Keratinocyte (primary cell): Measurements from ENCODE around the gene LRIT2. TPM values are rescaled to one million over a fixed set of nuclear protein-coding genes. Genes with fewer than 3 reads are reported as not detected.

Experiments
- DNase-seq: peaks from one replicate; pipeline ENCODE4 v3.0.0-alpha.2; 2011; ENCODE audit warnings: low read depth, missing footprints, low spot score
- FAIRE-seq: peaks from 2 replicates; lab custom pipeline; 2011; peaks lifted over from hg19 to GRCh38; lab: Jason Lieb, UNC
- H2AFZ ChIP-seq: 2 replicates; pipeline ENCODE4 v1.6.0; 2012; ENCODE audit warnings: low read length, control low read depth, inconsistent platforms; ENCODE audit not compliant: control insufficient read depth
- H3K27ac ChIP-seq: 2 replicates; pipeline ENCODE4 v1.5.1; 2011; ENCODE audit warnings: low read length; ENCODE audit not compliant: control insufficient read depth, insufficient read depth
- H3K27me3 ChIP-seq: 3 replicates; pipeline ENCODE4 v1.6.0; 2011; ENCODE audit warnings: low read length; ENCODE audit not compliant: control insufficient read depth, insufficient read depth; ENCODE audit errors: extremely low read depth
- H3K36me3 ChIP-seq, 2 experiments: 2 replicates in 1 of 2; 3 replicates in 1 of 2; pipeline ENCODE4 v1.5.1; 2011; ENCODE audit warnings: low read length in 2 of 2, mild to moderate bottlenecking in 1 of 2; ENCODE audit not compliant: control insufficient read depth in 2 of 2, insufficient read depth in 2 of 2; ENCODE audit errors: extremely low read depth in 1 of 2
- H3K4me1 ChIP-seq: 3 replicates; pipeline ENCODE4 v1.5.1; 2011; ENCODE audit warnings: low read length; ENCODE audit not compliant: control insufficient read depth, insufficient read depth; ENCODE audit errors: extremely low read depth
- H3K4me2 ChIP-seq: 3 replicates; pipeline ENCODE4 v1.6.0; 2011; ENCODE audit warnings: low read depth, low read length; ENCODE audit not compliant: control insufficient read depth, insufficient read depth; ENCODE audit errors: extremely low read depth
- H3K4me3 ChIP-seq, 3 experiments: fragments of 200-600 bp in 1 of 3; sonication (generic) in 1 of 3; 2 replicates in 2 of 3; 3 replicates in 1 of 3; pipeline ENCODE4 v1.5.1; 2011 to 2016; ENCODE audit warnings: low read length in 3 of 3, mild to moderate bottlenecking in 3 of 3, control low read depth in 2 of 3, inconsistent platforms in 1 of 3, low read depth in 1 of 3, mixed read lengths in 1 of 3, mixed run types in 1 of 3, moderate library complexity in 1 of 3; ENCODE audit not compliant: control insufficient read depth in 2 of 3, insufficient read depth in 2 of 3; ENCODE audit errors: extremely low read depth in 1 of 3
- H3K79me2 ChIP-seq: 2 replicates; pipeline ENCODE4 v1.6.0; 2012; ENCODE audit warnings: low read length; ENCODE audit not compliant: control insufficient read depth, insufficient read depth
- H3K9ac ChIP-seq: 3 replicates; pipeline ENCODE4 v1.6.0; 2011; ENCODE audit warnings: low read length; ENCODE audit not compliant: control insufficient read depth, insufficient read depth; ENCODE audit errors: extremely low read depth
- H3K9me1 ChIP-seq: 3 replicates; pipeline ENCODE4 v1.6.0; 2011; ENCODE audit warnings: low read length; ENCODE audit not compliant: control insufficient read depth, insufficient read depth; ENCODE audit errors: extremely low read depth
- H3K9me3 ChIP-seq: 2 replicates; pipeline ENCODE4 v1.5.1; 2012; ENCODE audit warnings: low read depth, low read length; ENCODE audit not compliant: control insufficient read depth
- H4K20me1 ChIP-seq: 3 replicates; pipeline ENCODE4 v1.6.0; 2011; ENCODE audit warnings: low read length; ENCODE audit not compliant: control insufficient read depth, insufficient read depth; ENCODE audit errors: extremely low read depth
- CTCF ChIP-seq, 3 experiments: IDR thresholded peaks in 1 of 3; conservative IDR thresholded peaks in 1 of 3; optimal IDR thresholded peaks in 1 of 3; 2 replicates in 2 of 3; 3 replicates in 1 of 3; pipeline versions ENCODE3 to v1.5.1; 2011; ENCODE audit warnings: low read length in 3 of 3, mild to moderate bottlenecking in 3 of 3, moderate library complexity in 2 of 3, control low read depth in 1 of 3, inconsistent platforms in 1 of 3; ENCODE audit not compliant: insufficient read depth in 2 of 3; ENCODE audit errors: extremely low read depth in 1 of 3
- EZH2 ChIP-seq: IDR thresholded peaks from one replicate; pipeline ENCODE4 v1.6.1; 2012; ENCODE audit warnings: inconsistent platforms, mild to moderate bottlenecking, low read length, moderate library complexity
- dilution Hi-C: fragments of 300-500 bp; cut with MboI; formaldehyde crosslinking; loops from one replicate; pipeline ENCODE4 v1.7.0; 2020; ENCODE audit warnings: low sequenced_read_pairs; ENCODE audit not compliant: extremely low pct_ligation_motif_present
- polyA plus RNA-seq, 5 experiments: library from polyadenylated mRNA; depleted of rRNA in 3 of 5; stranded (reverse) in 3 of 5; stranded (forward) in 1 of 5; unstranded in 1 of 5; fragments of >200 nt; gene quantifications; 1 replicate in 1 of 5; 2 replicates in 3 of 5; 3 replicates in 1 of 5; pipeline versions ENCODE4 v1.2.1 to v1.2.3, GENCODE V29; 2011 to 2012; ENCODE audit warnings: missing spikeins in 2 of 5, low read depth in 1 of 5, low replicate concordance in 1 of 5

LRIT2 gene
- polyA plus RNA-seq, 1 donor (not counting 4 experiments of a cell fraction or from before 2014, with no cell fraction given), result not detected

GRCh38 chr10:84269773-84270172 is 44.4 kb upstream of the LRIT2 start:
- FAIRE-seq (no peak), DNase-seq (peak; percentile 78)
- Histone ChIP-seq H3K36me3 (no peaks in the 10 kb centered on the region), H3K4me3 (no peak overlapping the region), H2AFZ (no peak overlapping the region), H3K79me2 (no peaks in the 10 kb centered on the region), H3K9me1 (no peaks in the 10 kb centered on the region), H4K20me1 (no peaks in the 10 kb centered on the region), H3K27me3 (no peaks in the 10 kb centered on the region), H3K9ac (no peak overlapping the region), H3K9me3 (no peaks in the 10 kb centered on the region), H3K4me1 (peaks cover 7% of the 10 kb centered on the region), H3K4me2 (peak overlapping the region; percentile 20), H3K27ac (peak overlapping the region; percentile 17)
- dilution Hi-C loops, result no loop called here
- TF ChIP-seq CTCF (optimal IDR thresholded peaks at IDR 0.05 in 1 of 3, IDR thresholded peaks at IDR 0.05 in 1 of 3, conservative IDR thresholded peaks at IDR 0.05 in 1 of 3; ENCODE audit: extremely low read depth in 1 of 3, insufficient read depth in 2 of 3, low read length in 3 of 3), result no peak
- TF ChIP-seq EZH2, result no peak

- peaks cover 7% of the 10 kb centered on the region for H3K4me1 ChIP-seq
- H3K79me2 ChIP-seq, result no peaks in the 10 kb centered on the region
- dilution Hi-C loops, result no loop called here
- H2AFZ ChIP-seq, result no peak overlapping the region
- FAIRE-seq, result no peak
- H4K20me1 ChIP-seq, result no peaks in the 10 kb centered on the region
- no peaks in the 10 kb centered on the region for H3K9me3 ChIP-seq
- TF ChIP-seq CTCF (optimal IDR thresholded peaks at IDR 0.05 in 1 of 3, IDR thresholded peaks at IDR 0.05 in 1 of 3, conservative IDR thresholded peaks at IDR 0.05 in 1 of 3; ENCODE audit: extremely low read depth in 1 of 3, insufficient read depth in 2 of 3, low read length in 3 of 3) (no peak), EZH2 (no peak)
- H3K9me1 ChIP-seq, result no peaks in the 10 kb centered on the region
- H3K27ac ChIP-seq, result peak overlapping the region; percentile 17
- no peak for DNase-seq
- no peaks in the 10 kb centered on the region for H3K27me3 ChIP-seq
- H3K9ac ChIP-seq, result no peak overlapping the region
- H3K36me3 ChIP-seq, result no peaks in the 10 kb centered on the region
- no peak overlapping the region for H3K4me3 ChIP-seq
- H3K4me2 ChIP-seq, result no peak overlapping the region
Observed at GRCh38 chr10:84269162-84269561, 43.8 kb upstream of the LRIT2 start.
